ENCODE results near the gene CEP41. TPM values are rescaled to one million over a fixed set of nuclear protein-coding genes. Genes with fewer than 3 reads are reported as not detected.

The CEP41 gene
- total and polyA plus RNA-seq, 10 of the 15 experiments (the other 5 are each of a cell fraction or from before 2014, with no cell fraction given): 11.4 to 43.0 (median 24.7) TPM

DNA sequence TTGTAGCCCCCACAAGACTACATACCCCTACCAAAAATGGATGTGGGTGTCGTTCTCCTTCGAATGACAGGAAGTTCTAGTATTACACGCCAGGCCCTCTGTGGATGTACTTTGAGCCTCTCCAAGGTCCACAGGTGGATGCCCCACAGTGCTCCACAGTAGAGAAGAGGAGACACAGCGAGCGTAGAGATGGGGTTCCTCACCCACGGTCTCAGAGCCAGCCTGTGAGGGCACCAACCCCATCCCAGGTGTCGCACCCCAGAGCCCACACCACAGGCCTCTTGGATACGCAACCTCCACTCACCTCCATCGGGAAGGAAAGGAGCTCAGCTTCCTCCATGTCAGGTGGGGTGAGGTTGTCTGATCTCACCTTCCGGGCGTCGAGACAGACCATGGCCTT is 93.9 kb downstream of the CEP41 start:
- Histone ChIP-seq H4K20me1 (ENCODE audit: control insufficient read depth, insufficient read depth) (no peaks in the 10 kb centered on the region), H2AFZ (ENCODE audit: control insufficient read depth, low read depth, low read length) (no peak overlapping the region), H3K36me3 (ENCODE audit: control insufficient read depth in 2 of 2, insufficient read depth in 2 of 2, low read length in 1 of 2) (no peaks in the 10 kb centered on the region), H3K4me3 (no peak overlapping the region), H3K79me2 (ENCODE audit: control insufficient read depth, insufficient read depth, low read length) (no peaks in the 10 kb centered on the region), H3K4me1 (ENCODE audit: control insufficient read depth, insufficient read depth, low read length) (peaks cover 21% of the 10 kb centered on the region), H3K9ac (ENCODE audit: control insufficient read depth, insufficient read depth, low read length) (no peak overlapping the region), H3K27me3 (replicated peaks in 1 of 2; ENCODE audit: control insufficient read depth in 2 of 2, insufficient read depth in 2 of 2, low read length in 1 of 2) (no peaks in the 10 kb centered on the region), H3K9me3 (replicated peaks; ENCODE audit: control insufficient read depth, insufficient read depth, low read length) (no peaks in the 10 kb centered on the region), H3K4me2 (ENCODE audit: control insufficient read depth, insufficient read depth) (no peak overlapping the region), H3K27ac (ENCODE audit: control insufficient read depth, insufficient read depth) (no peak overlapping the region)
- FAIRE-seq (no peak), DNase-seq (ENCODE audit: low read depth, low spot score) (no peak), ATAC-seq (no peak)
- no TSS peak for BruUV-seq (replicated peaks)
- in situ Hi-C loops (cut with MboI) (no loop called here), intact Hi-C loops (cut with micrococcal nuclease; ENCODE audit: unreplicated experiment) (no loop called here)
- WGBS (ENCODE audit: insufficient coverage, insufficient replicate concordance, low lambda C conversion rate, missing lambda C conversion rate): 72% methylated on average over 10 of the region's 12 CpGs
- POLR2A ChIA-PET: no interaction called here
- CTCF ChIA-PET: interaction anchor here (0.9 kb wide), 1 partner anchor 10 kb away, joined by 3 read pairs; no protein-coding TSS in a partner anchor
- RAD21 ChIA-PET (ENCODE audit: unreplicated experiment): no interaction called here
- SMC1A ChIA-PET (ENCODE audit: uncharacterized antibody, unreplicated experiment): interaction anchor here (0.7 kb wide), 1 partner anchor 10 kb away, joined by 3 read pairs; no protein-coding TSS in a partner anchor
- no peak for TF ChIP-seq RB1 (IDR thresholded peaks at IDR 0.05; ENCODE audit: borderline replicate concordance)
- TF ChIP-seq PML (IDR thresholded peaks at IDR 0.05; ENCODE audit: low read length): no peak
- TF ChIP-seq EP300 (IDR thresholded peaks at IDR 0.05; ENCODE audit: borderline replicate concordance in 1 of 2, control insufficient read depth in 1 of 2, low read depth in 2 of 2, low read length in 2 of 2): no peak
- no peak for TF ChIP-seq ETV6 (conservative IDR thresholded peaks at IDR 0.05 in 1 of 2, IDR thresholded peaks at IDR 0.05 in 1 of 2; ENCODE audit: borderline replicate concordance in 1 of 2, low read depth in 1 of 2)
- no peak for TF ChIP-seq BACH1 (IDR thresholded peaks at IDR 0.05; ENCODE audit: borderline replicate concordance)
- no peak for TF ChIP-seq MXI1 (IDR thresholded peaks at IDR 0.05; ENCODE audit: low read depth, low read length)
- no peak for TF ChIP-seq TBL1XR1 (IDR thresholded peaks at IDR 0.05; ENCODE audit: low read depth, low read length)
- TF ChIP-seq TCF3 (IDR thresholded peaks at IDR 0.05; ENCODE audit: borderline replicate concordance, insufficient read depth, low read depth, low read length): no peak
- TF ChIP-seq, protein P1, sequence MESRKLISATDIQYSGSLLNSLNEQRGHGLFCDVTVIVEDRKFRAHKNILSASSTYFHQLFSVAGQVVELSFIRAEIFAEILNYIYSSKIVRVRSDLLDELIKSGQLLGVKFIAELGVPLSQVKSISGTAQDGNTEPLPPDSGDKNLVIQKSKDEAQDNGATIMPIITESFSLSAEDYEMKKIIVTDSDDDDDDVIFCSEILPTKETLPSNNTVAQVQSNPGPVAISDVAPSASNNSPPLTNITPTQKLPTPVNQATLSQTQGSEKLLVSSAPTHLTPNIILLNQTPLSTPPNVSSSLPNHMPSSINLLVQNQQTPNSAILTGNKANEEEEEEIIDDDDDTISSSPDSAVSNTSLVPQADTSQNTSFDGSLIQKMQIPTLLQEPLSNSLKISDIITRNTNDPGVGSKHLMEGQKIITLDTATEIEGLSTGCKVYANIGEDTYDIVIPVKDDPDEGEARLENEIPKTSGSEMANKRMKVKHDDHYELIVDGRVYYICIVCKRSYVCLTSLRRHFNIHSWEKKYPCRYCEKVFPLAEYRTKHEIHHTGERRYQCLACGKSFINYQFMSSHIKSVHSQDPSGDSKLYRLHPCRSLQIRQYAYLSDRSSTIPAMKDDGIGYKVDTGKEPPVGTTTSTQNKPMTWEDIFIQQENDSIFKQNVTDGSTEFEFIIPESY (IDR thresholded peaks at IDR 0.05): no peak
- TF ChIP-seq, protein P2, sequence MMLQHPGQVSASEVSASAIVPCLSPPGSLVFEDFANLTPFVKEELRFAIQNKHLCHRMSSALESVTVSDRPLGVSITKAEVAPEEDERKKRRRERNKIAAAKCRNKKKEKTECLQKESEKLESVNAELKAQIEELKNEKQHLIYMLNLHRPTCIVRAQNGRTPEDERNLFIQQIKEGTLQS (IDR thresholded peaks at IDR 0.05; ENCODE audit: borderline replicate concordance, extremely low read depth, low read depth, low read length): no peak
- TF ChIP-seq, protein P3, sequence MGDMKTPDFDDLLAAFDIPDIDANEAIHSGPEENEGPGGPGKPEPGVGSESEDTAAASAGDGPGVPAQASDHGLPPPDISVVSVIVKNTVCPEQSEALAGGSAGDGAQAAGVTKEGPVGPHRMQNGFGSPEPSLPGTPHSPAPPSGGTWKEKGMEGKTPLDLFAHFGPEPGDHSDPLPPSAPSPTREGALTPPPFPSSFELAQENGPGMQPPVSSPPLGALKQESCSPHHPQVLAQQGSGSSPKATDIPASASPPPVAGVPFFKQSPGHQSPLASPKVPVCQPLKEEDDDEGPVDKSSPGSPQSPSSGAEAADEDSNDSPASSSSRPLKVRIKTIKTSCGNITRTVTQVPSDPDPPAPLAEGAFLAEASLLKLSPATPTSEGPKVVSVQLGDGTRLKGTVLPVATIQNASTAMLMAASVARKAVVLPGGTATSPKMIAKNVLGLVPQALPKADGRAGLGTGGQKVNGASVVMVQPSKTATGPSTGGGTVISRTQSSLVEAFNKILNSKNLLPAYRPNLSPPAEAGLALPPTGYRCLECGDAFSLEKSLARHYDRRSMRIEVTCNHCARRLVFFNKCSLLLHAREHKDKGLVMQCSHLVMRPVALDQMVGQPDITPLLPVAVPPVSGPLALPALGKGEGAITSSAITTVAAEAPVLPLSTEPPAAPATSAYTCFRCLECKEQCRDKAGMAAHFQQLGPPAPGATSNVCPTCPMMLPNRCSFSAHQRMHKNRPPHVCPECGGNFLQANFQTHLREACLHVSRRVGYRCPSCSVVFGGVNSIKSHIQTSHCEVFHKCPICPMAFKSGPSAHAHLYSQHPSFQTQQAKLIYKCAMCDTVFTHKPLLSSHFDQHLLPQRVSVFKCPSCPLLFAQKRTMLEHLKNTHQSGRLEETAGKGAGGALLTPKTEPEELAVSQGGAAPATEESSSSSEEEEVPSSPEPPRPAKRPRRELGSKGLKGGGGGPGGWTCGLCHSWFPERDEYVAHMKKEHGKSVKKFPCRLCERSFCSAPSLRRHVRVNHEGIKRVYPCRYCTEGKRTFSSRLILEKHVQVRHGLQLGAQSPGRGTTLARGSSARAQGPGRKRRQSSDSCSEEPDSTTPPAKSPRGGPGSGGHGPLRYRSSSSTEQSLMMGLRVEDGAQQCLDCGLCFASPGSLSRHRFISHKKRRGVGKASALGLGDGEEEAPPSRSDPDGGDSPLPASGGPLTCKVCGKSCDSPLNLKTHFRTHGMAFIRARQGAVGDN (IDR thresholded peaks at IDR 0.05): no peak
- TF ChIP-seq CHD2 (IDR thresholded peaks at IDR 0.05; ENCODE audit: borderline replicate concordance, low read depth, low read length): no peak
- no peak for TF ChIP-seq RELA (IDR thresholded peaks at IDR 0.05; ENCODE audit: borderline replicate concordance, partially characterized antibody)
- TF ChIP-seq, protein P4, sequence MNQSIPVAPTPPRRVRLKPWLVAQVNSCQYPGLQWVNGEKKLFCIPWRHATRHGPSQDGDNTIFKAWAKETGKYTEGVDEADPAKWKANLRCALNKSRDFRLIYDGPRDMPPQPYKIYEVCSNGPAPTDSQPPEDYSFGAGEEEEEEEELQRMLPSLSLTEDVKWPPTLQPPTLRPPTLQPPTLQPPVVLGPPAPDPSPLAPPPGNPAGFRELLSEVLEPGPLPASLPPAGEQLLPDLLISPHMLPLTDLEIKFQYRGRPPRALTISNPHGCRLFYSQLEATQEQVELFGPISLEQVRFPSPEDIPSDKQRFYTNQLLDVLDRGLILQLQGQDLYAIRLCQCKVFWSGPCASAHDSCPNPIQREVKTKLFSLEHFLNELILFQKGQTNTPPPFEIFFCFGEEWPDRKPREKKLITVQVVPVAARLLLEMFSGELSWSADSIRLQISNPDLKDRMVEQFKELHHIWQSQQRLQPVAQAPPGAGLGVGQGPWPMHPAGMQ (IDR thresholded peaks at IDR 0.05; ENCODE audit: borderline replicate concordance): no peak
- TF ChIP-seq PAX8 (IDR thresholded peaks at IDR 0.05): no peak
- TF ChIP-seq TARDBP (IDR thresholded peaks at IDR 0.05; ENCODE audit: borderline replicate concordance): no peak
- TF ChIP-seq EZH2 (IDR thresholded peaks at IDR 0.05; ENCODE audit: borderline replicate concordance, control insufficient read depth, low read depth, low read length): no peak

All from GM12878 (cell line).